ENCODE results near the gene CCDC3. TPM values are rescaled to one million over a fixed set of nuclear protein-coding genes. Genes with fewer than 3 reads are reported as not detected.
"Not testable (repeated sequence)": the region's sequence is repeated elsewhere in the genome, so short reads cannot be mapped to it uniquely, and the experiment has no call there.

Gene CCDC3
- polyA plus RNA-seq, 1 donor from 2014 or later = 3.8 TPM

DNA sequence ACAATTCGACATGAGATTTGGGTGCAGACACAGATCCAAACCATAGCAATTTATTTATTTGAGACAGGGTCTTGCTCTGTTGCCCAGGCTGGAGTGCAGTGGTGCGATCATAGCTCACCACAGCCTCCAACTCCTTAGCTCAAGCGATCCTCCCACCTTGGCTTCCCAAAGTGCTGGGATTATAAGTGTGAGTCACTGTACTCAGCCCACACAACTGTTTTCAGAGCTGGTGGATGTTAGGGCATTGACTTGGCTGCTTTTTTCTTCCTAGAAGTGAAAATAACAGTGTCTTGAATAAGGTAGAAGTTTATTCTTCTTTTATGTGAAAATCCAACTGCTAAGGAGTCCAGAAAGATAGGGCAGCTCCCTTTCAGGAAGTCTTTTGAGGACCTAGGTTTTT lies 132.1 kb downstream of the CCDC3 start:
- H4K20me1 ChIP-seq (ENCODE audit: insufficient read depth) = no peaks in the 10 kb centered on the region
- no peaks in the 10 kb centered on the region for H3K9me3 ChIP-seq (ENCODE audit: low read length)
- no peaks in the 10 kb centered on the region for H3K36me3 ChIP-seq (ENCODE audit: insufficient read depth, low read length)
- H3K79me2 ChIP-seq (replicated peaks; ENCODE audit: insufficient read depth, low read length) = no peaks in the 10 kb centered on the region
- no peaks in the 10 kb centered on the region for H3K27me3 ChIP-seq (ENCODE audit: insufficient read depth, low read depth, low read length)
- no peak overlapping the region for H3K27ac ChIP-seq (ENCODE audit: low read length)
- no peaks in the 10 kb centered on the region for H3K9me2 ChIP-seq (ENCODE audit: insufficient read depth, low read length)
- no peak overlapping the region for H3K4me2 ChIP-seq (ENCODE audit: low read length)
- H3K9ac ChIP-seq (ENCODE audit: low read length) = no peak overlapping the region
- H3K4me3 ChIP-seq (ENCODE audit: low read length) = no peak overlapping the region
- TF ChIP-seq RAD21 (conservative IDR thresholded peaks at IDR 0.05) (no peak), CTCF (IDR thresholded peaks at IDR 0.05; ENCODE audit: poor library complexity, severe bottlenecking) (no peak), TAF1 (IDR thresholded peaks at IDR 0.05; ENCODE audit: low read depth) (no peak), REST (IDR thresholded peaks at IDR 0.05; ENCODE audit: borderline replicate concordance) (no peak), MXI1 (conservative IDR thresholded peaks at IDR 0.05; ENCODE audit: poor library complexity, severe bottlenecking) (no peak), POLR2AphosphoS5 (IDR thresholded peaks at IDR 0.05) (no peak), EZH2 (IDR thresholded peaks at IDR 0.05; ENCODE audit: borderline replicate concordance, insufficient read depth, low read length, poor library complexity, severe bottlenecking) (no peak), EP300 (conservative IDR thresholded peaks at IDR 0.05; ENCODE audit: poor library complexity, severe bottlenecking) (no peak), SMC3 (conservative IDR thresholded peaks at IDR 0.05; ENCODE audit: poor library complexity) (no peak)
- no peak overlapping the region for H2AFZ ChIP-seq (ENCODE audit: low read depth, low read length)
- H3F3A ChIP-seq (ENCODE audit: insufficient read depth, low read length, poor library complexity, severe bottlenecking) = no peaks in the 10 kb centered on the region

DNA sequence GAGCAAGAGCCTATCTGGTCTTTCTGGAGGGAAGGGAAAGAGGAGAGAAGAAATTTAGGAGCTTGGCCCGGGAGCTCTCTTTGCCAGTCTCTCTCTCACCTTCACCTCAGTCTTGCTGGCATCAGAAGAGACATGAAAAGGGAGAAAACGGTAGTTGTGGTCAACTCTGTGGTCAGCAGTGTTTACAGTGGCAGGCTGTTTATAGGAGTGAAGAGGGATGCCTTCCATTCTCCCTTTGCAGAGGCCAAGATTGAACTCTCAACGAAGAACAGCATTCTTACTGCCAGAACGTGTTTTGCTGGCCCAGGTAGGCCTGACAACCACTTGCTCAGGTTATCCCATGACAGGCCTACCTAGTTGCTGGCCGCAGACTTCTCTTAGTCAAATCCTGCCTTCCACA lies 133.3 kb downstream of the CCDC3 start:
- Histone ChIP-seq H3K9ac (ENCODE audit: low read length) (no peak overlapping the region), H3K4me3 (ENCODE audit: low read length) (no peak overlapping the region), H4K20me1 (ENCODE audit: insufficient read depth) (no peaks in the 10 kb centered on the region), H3K4me2 (ENCODE audit: low read length) (no peak overlapping the region), H3K27me3 (ENCODE audit: insufficient read depth, low read depth, low read length) (no peaks in the 10 kb centered on the region), H3K9me3 (ENCODE audit: low read length) (no peaks in the 10 kb centered on the region), H3K9me2 (ENCODE audit: insufficient read depth, low read length) (no peaks in the 10 kb centered on the region), H3K79me2 (replicated peaks; ENCODE audit: insufficient read depth, low read length) (no peaks in the 10 kb centered on the region), H3F3A (ENCODE audit: insufficient read depth, low read length, poor library complexity, severe bottlenecking) (no peaks in the 10 kb centered on the region), H2AFZ (ENCODE audit: low read depth, low read length) (no peak overlapping the region), H3K27ac (ENCODE audit: low read length) (no peak overlapping the region), H3K36me3 (ENCODE audit: insufficient read depth, low read length) (no peaks in the 10 kb centered on the region)
- TF ChIP-seq TAF1 (IDR thresholded peaks at IDR 0.05; ENCODE audit: low read depth) = no peak

DNA sequence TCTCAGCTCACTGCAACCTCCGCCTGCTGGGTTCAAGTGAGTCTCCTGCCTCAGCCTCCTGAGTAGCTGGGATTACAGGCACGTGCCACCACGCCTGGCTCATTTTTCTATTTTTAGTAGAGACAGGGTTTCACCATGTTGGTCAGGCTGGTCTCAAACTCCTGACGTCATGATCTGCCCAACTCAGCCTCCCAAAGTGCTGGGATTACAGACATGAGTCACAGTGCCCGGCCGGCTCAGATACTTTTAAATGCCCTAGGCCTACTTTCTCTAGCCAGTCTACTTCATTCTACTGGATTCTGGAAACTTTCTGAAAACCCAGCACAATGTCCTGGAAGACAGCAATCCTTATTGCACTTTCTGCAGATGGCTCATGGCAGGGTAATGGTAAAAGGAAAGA lies 136.0 kb downstream of the CCDC3 start:
- H3K9me3 ChIP-seq (ENCODE audit: low read length); H3K79me2 ChIP-seq (replicated peaks; ENCODE audit: insufficient read depth, low read length); H3K36me3 ChIP-seq (ENCODE audit: insufficient read depth, low read length); H3K9ac ChIP-seq (ENCODE audit: low read length); H3K9me2 ChIP-seq (ENCODE audit: insufficient read depth, low read length); H3K27me3 ChIP-seq (ENCODE audit: insufficient read depth, low read depth, low read length); H3K27ac ChIP-seq (ENCODE audit: low read length); H2AFZ ChIP-seq (ENCODE audit: low read depth, low read length); H3K4me2 ChIP-seq (ENCODE audit: low read length); H4K20me1 ChIP-seq (ENCODE audit: insufficient read depth); H3K4me3 ChIP-seq (ENCODE audit: low read length); H3F3A ChIP-seq (ENCODE audit: insufficient read depth, low read length, poor library complexity, severe bottlenecking): not testable (repeated sequence)

All from neural cell (in vitro differentiated cells).